Subcutaneous abdominal adipose tissue (tissue), 5 donors: ENCODE measurements around the gene RASGRF1.

Experiments
- H3K27ac ChIP-seq: one replicate; pipeline ENCODE4 v1.7.0; 2013; ENCODE audit warnings: low read depth, mild to moderate bottlenecking, inconsistent platforms, low read length, moderate library complexity
- H3K27me3 ChIP-seq, 5 donors: one replicate each; pipeline ENCODE4 v1.7.0; 2013; ENCODE audit warnings: low read length in 5 of 5, inconsistent platforms in 1 of 5; ENCODE audit not compliant: control insufficient read depth in 5 of 5, insufficient read depth in 4 of 5
- H3K36me3 ChIP-seq, 5 donors: one replicate each; pipeline ENCODE4 v1.7.0; 2013; ENCODE audit warnings: low read length in 5 of 5; ENCODE audit not compliant: control insufficient read depth in 5 of 5, insufficient read depth in 5 of 5
- H3K4me1 ChIP-seq, 5 donors: one replicate each; pipeline ENCODE4 v1.7.0; 2013; ENCODE audit warnings: low read length in 5 of 5, mild to moderate bottlenecking in 3 of 5, moderate library complexity in 1 of 5; ENCODE audit not compliant: control insufficient read depth in 5 of 5, insufficient read depth in 5 of 5
- H3K4me3 ChIP-seq, 5 donors: one replicate each; pipeline ENCODE4 v1.7.0; 2013; ENCODE audit warnings: low read length in 5 of 5, low read depth in 1 of 5
- H3K9ac ChIP-seq, 5 donors: one replicate each; pipeline ENCODE4 v1.7.0; 2013; ENCODE audit warnings: low read length in 5 of 5, mild to moderate bottlenecking in 4 of 5, moderate library complexity in 3 of 5
- H3K9me3 ChIP-seq, 5 donors: one replicate each; pipeline ENCODE4 v1.7.0; 2013; ENCODE audit warnings: low read length in 5 of 5; ENCODE audit not compliant: control insufficient read depth in 5 of 5
- donor health status: healthy.
- donor health status: healthy.
- donor health status: healthy.
- donor health status: healthy.
- donor health status: healthy.

The RASGRF1 gene

DNA sequence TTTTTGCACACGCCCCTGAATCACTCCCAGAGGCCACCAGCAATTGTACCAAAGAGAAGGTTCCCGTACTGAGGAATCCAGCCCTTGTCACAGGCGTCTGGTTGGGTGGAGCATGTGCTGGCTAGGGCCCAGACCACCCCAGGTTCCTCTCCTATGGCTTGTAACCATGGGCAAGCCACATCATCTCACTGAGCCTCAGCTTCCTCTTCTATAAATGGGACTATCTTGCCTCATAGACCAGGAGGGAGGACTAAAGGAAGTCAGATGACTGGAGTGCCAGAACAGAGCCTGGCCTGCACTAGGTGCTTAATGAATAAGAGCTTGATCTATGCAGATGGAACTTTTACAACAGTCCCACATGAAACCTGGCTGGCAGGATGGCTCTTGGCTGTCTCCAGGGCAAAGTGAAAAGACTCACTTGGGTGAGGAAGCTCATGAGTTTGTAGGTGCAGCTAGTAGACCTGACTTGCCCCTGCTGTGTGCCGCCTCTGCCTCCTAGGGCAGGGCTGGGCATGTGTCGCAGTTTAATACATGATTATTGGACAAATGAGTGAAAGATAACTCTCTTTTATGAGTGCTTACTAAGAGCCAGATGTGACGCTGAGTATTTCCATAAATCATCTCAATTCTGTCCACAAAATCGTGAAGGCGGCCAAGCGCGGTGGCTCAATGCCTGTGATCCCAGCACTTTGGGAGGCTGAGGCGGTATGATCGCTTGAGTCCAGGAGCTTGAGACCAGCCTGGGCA is 175.1 kb downstream of the RASGRF1 start:
- Histone ChIP-seq H3K9me3 (no peaks in the 10 kb centered on the region), H3K4me1 (peaks cover 8 to 36% (median 32%) of the 10 kb centered on the region in 5 donors), H3K27me3 (no peaks in the 10 kb centered on the region), H3K9ac (peak overlapping the region in 2 of 5 donors; percentile 3 to 11), H3K27ac (peak overlapping the region; percentile 61), H3K36me3 (peaks cover 13 to 56% (median 37%) of the 10 kb centered on the region in 5 donors), H3K4me3 (no peak overlapping the region)

- Histone ChIP-seq H3K4me1 (peaks cover 12 to 36% (median 32%) of the 10 kb centered on the region in 5 donors), H3K27ac (peak overlapping the region; percentile 61), H3K4me3 (no peak overlapping the region), H3K36me3 (peaks cover 13 to 57% (median 43%) of the 10 kb centered on the region in 5 donors), H3K9ac (peak overlapping the region in 1 of 5 donors; percentile 24), H3K9me3 (no peaks in the 10 kb centered on the region), H3K27me3 (no peaks in the 10 kb centered on the region)
Observed at GRCh38 chr15:78914027-78914764, 176.4 kb downstream of the RASGRF1 start.

GRCh38 chr15:78913012-78913411 is 177.6 kb downstream of the RASGRF1 start:
- Histone ChIP-seq H3K27ac (no peak overlapping the region), H3K4me1 (peaks cover 12 to 36% (median 32%) of the 10 kb centered on the region in 5 donors), H3K9ac (no peak overlapping the region), H3K27me3 (no peaks in the 10 kb centered on the region), H3K9me3 (no peaks in the 10 kb centered on the region), H3K36me3 (peaks cover 14 to 59% (median 46%) of the 10 kb centered on the region in 5 donors), H3K4me3 (no peak overlapping the region)

GRCh38 chr15:78912316-78912715 is 178.3 kb downstream of the RASGRF1 start:
- H3K4me3 ChIP-seq: no peak overlapping the region
- no peak overlapping the region for H3K9ac ChIP-seq
- no peaks in the 10 kb centered on the region for H3K27me3 ChIP-seq
- H3K4me1 ChIP-seq: peaks cover 12 to 36% (median 32%) of the 10 kb centered on the region in 5 donors
- peaks cover 17 to 59% (median 46%) of the 10 kb centered on the region in 5 donors for H3K36me3 ChIP-seq
- H3K9me3 ChIP-seq: no peaks in the 10 kb centered on the region
- no peak overlapping the region for H3K27ac ChIP-seq

- H3K36me3 ChIP-seq: peaks cover 26 to 78% (median 52%) of the 10 kb centered on the region in 5 donors
- no peaks in the 10 kb centered on the region for H3K27me3 ChIP-seq
- peaks cover 8 to 33% (median 29%) of the 10 kb centered on the region in 5 donors for H3K4me1 ChIP-seq
- H3K9me3 ChIP-seq: no peaks in the 10 kb centered on the region
- no peak overlapping the region for H3K27ac ChIP-seq
- H3K9ac ChIP-seq: no peak overlapping the region
- no peak overlapping the region for H3K4me3 ChIP-seq
Observed at GRCh38 chr15:78910271-78910670, 180.3 kb downstream of the RASGRF1 start.
